SK-N-SH (cell line): ENCODE measurements around the gene CFDP1. TPM values are rescaled to one million over a fixed set of nuclear protein-coding genes. Genes with fewer than 3 reads are reported as not detected.

Experiments used
- CTCF ChIA-PET: fragments of 300-600, 350-600 bp; formaldehyde crosslinking; extraction: SDS; loops from one replicate; lab custom pipeline; 2021; lab: Yijun Ruan, JAX
- POLR2A ChIA-PET: fragments of 350-600 bp; sonication (Branson Sonifier 250); formaldehyde crosslinking; extraction: SDS; loops from one replicate; lab custom pipeline; 2020; ENCODE audit warnings: antibody characterized with exemption, inconsistent platforms; lab: Yijun Ruan, JAX
- DNase-seq: peaks from one replicate; pipeline ENCODE4 v3.0.0; 2012
- H2AFZ ChIP-seq: fragments of 200-600 bp; sonication (generic); 2 replicates; pipeline ENCODE4 v1.8.1; 2016; ENCODE audit warnings: antibody characterized with exemption, mild to moderate bottlenecking, low read depth
- H3F3A ChIP-seq: fragments of 200-600 bp; sonication (generic); replicated peaks from 2 replicates; pipeline ENCODE3; 2016; ENCODE audit warnings: antibody characterized with exemption, mild to moderate bottlenecking; ENCODE audit not compliant: insufficient read depth
- H3K27ac ChIP-seq, 2 experiments: fragments of 200-500 bp in 1 of 2; fragments of 200-600 bp in 1 of 2; sonication (Bioruptor generic) in 1 of 2; sonication (generic), shearing (Covaris generic) in 1 of 2; 2 replicates each; pipeline versions ENCODE4 v1.5.1 to v1.6.1; 2014 to 2016; ENCODE audit warnings: low read depth in 2 of 2, inconsistent platforms in 1 of 2, low read length in 1 of 2, mild to moderate bottlenecking in 1 of 2, mixed read lengths in 1 of 2
- H3K27me3 ChIP-seq: fragments of 200-600 bp; sonication (generic), shearing (Covaris generic); 2 replicates; pipeline ENCODE4 v1.6.1; 2016; ENCODE audit warnings: mixed run types; ENCODE audit not compliant: insufficient read depth
- H3K36me3 ChIP-seq, 2 experiments: fragments of 200-500 bp in 1 of 2; fragments of 200-600 bp in 1 of 2; sonication (Bioruptor generic) in 1 of 2; sonication (generic) in 1 of 2; replicated peaks in 1 of 2; 2 replicates each; pipeline versions ENCODE3 to v1.5.1; 2014 to 2016; ENCODE audit warnings: low read length in 1 of 2, mild to moderate bottlenecking in 1 of 2; ENCODE audit not compliant: insufficient read depth in 2 of 2, control insufficient read depth in 1 of 2
- H3K4me1 ChIP-seq, 2 experiments: fragments of 200-500 bp in 1 of 2; fragments of 200-600 bp in 1 of 2; sonication (Bioruptor generic) in 1 of 2; sonication (generic), shearing (Covaris generic) in 1 of 2; 2 replicates each; pipeline versions ENCODE4 v1.5.1 to v1.6.1; 2014 to 2016; ENCODE audit warnings: low read depth in 1 of 2, low read length in 1 of 2, mixed run types in 1 of 2; ENCODE audit not compliant: insufficient read depth in 2 of 2, control insufficient read depth in 1 of 2
- H3K4me2 ChIP-seq: fragments of 200-600 bp; sonication (generic), shearing (Covaris generic); 2 replicates; pipeline ENCODE4 v1.6.1; 2017; ENCODE audit warnings: mixed run types
- H3K4me3 ChIP-seq, 2 experiments: fragments of 200-500 bp in 1 of 2; fragments of 200-600 bp in 1 of 2; sonication (Bioruptor generic) in 1 of 2; sonication (generic), shearing (Covaris generic) in 1 of 2; 2 replicates each; pipeline versions ENCODE4 v1.5.1 to v1.8.1; 2014 to 2016; ENCODE audit warnings: low read depth in 2 of 2, inconsistent platforms in 1 of 2, low read length in 1 of 2, mild to moderate bottlenecking in 1 of 2, mixed read lengths in 1 of 2, moderate library complexity in 1 of 2
- H3K79me2 ChIP-seq: fragments of 200-600 bp; sonication (generic); 2 replicates; pipeline ENCODE4 v1.8.1; 2017; ENCODE audit warnings: mild to moderate bottlenecking; ENCODE audit not compliant: insufficient read depth
- H3K9ac ChIP-seq: fragments of 200-600 bp; sonication (generic); 2 replicates; pipeline ENCODE4 v1.6.1; 2017; ENCODE audit warnings: mixed run types
- H3K9me2 ChIP-seq: fragments of 200-600 bp; sonication (generic); 2 replicates; pipeline ENCODE4 v1.6.1; 2017; ENCODE audit warnings: mixed run types
- H3K9me3 ChIP-seq: fragments of 200-600 bp; sonication (generic); 2 replicates; pipeline ENCODE4 v1.6.1; 2017; ENCODE audit warnings: mixed run types, mild to moderate bottlenecking, moderate library complexity
- H4K20me1 ChIP-seq: fragments of 200-600 bp; sonication (generic); 2 replicates; pipeline ENCODE4 v1.6.1; 2017; ENCODE audit warnings: mild to moderate bottlenecking, mixed run types; ENCODE audit not compliant: insufficient read depth
- CHD2 ChIP-seq: fragments of 150-350 bp; IDR thresholded peaks from 2 replicates; pipeline ENCODE4 v1.6.1; 2018; ENCODE audit warnings: low read length; ENCODE audit not compliant: partially characterized antibody
- EZH2phosphoT487 ChIP-seq: fragments of 200-600 bp; sonication (generic); IDR thresholded peaks from 2 replicates; pipeline ENCODE4 v1.6.1; 2017; ENCODE audit warnings: low read depth, mixed run types, mild to moderate bottlenecking, antibody characterized with exemption, moderate library complexity, borderline replicate concordance
- FOSL2 ChIP-seq: IDR thresholded peaks from 2 replicates; pipeline ENCODE4 v1.4.0; 2012; ENCODE audit warnings: low read depth, mild to moderate bottlenecking, moderate library complexity, borderline replicate concordance
- FOXJ3 ChIP-seq: sonication (generic); formaldehyde crosslinking; IDR thresholded peaks from 2 replicates; pipeline ENCODE4 v1.5.1; 2020; ENCODE audit warnings: mild to moderate bottlenecking, missing genetic modification reagents
- GABPA ChIP-seq: IDR thresholded peaks from 2 replicates; pipeline ENCODE4 v1.4.0; 2012; ENCODE audit warnings: low read depth, mild to moderate bottlenecking
- GATA2 ChIP-seq: sonication (generic); formaldehyde crosslinking; IDR thresholded peaks from 2 replicates; pipeline ENCODE4 v1.5.0; 2020; ENCODE audit warnings: mild to moderate bottlenecking, missing genetic modification reagents
- IRF3 ChIP-seq: fragments of 150-350 bp; IDR thresholded peaks from 2 replicates; pipeline ENCODE4 v1.6.1; 2016; ENCODE audit warnings: mild to moderate bottlenecking, low read depth, low read length
- JUND ChIP-seq: IDR thresholded peaks from 2 replicates; pipeline ENCODE4 v1.4.0; 2012
- MAX ChIP-seq: IDR thresholded peaks from 2 replicates; pipeline ENCODE4 v1.4.0; 2012; ENCODE audit warnings: low read depth
- MEF2A ChIP-seq: IDR thresholded peaks from 2 replicates; pipeline ENCODE4 v1.4.0; 2012; ENCODE audit warnings: low read depth, borderline replicate concordance
- NRF1 ChIP-seq: IDR thresholded peaks from 2 replicates; pipeline ENCODE4 v1.6.1; 2012; ENCODE audit warnings: low read depth, mild to moderate bottlenecking, low read length
- PBX3 ChIP-seq: IDR thresholded peaks from 2 replicates; pipeline ENCODE4; 2012
- POLR2AphosphoS5 ChIP-seq: IDR thresholded peaks from 2 replicates; pipeline ENCODE4 v1.6.1; 2012; ENCODE audit warnings: low read depth, low read length
- RCOR1 ChIP-seq: fragments of 150-350 bp; IDR thresholded peaks from 2 replicates; pipeline ENCODE4 v1.6.1; 2017; ENCODE audit warnings: antibody characterized with exemption, low read length
- RFX5 ChIP-seq: IDR thresholded peaks from 2 replicates; pipeline ENCODE4 v1.6.1; 2012; ENCODE audit warnings: mild to moderate bottlenecking, improper control_type of control experiment, low read length
- SIN3A ChIP-seq: IDR thresholded peaks from 2 replicates; pipeline ENCODE4 v1.6.1; 2012; ENCODE audit warnings: low read depth, mild to moderate bottlenecking, low read length, moderate library complexity, borderline replicate concordance
- TAF1 ChIP-seq: IDR thresholded peaks from 2 replicates; pipeline ENCODE4 v1.6.1; 2012; ENCODE audit warnings: low read depth, mild to moderate bottlenecking, low read length, moderate library complexity, borderline replicate concordance
- TCF12 ChIP-seq: IDR thresholded peaks from 2 replicates; pipeline ENCODE4 v1.4.0; 2012
- TEAD4 ChIP-seq: IDR thresholded peaks from 2 replicates; pipeline ENCODE4 v1.4.0; 2012; ENCODE audit warnings: mild to moderate bottlenecking, borderline replicate concordance; ENCODE audit not compliant: insufficient read depth
- USF1 ChIP-seq: IDR thresholded peaks from 2 replicates; pipeline ENCODE4 v1.4.0; 2012; ENCODE audit warnings: low read depth, borderline replicate concordance
- ZBTB33 ChIP-seq: IDR thresholded peaks from 2 replicates; pipeline ENCODE4 v1.4.0; 2012; ENCODE audit warnings: low read depth, borderline replicate concordance
- WGBS: methylation state at CpG from one replicate; pipeline ENCODE4 v1.1.6; 2017; ENCODE audit warnings: low lambda C conversion rate; 5-methylcytosine and 5-hydroxymethylcytosine counted together
- polyA plus RNA-seq, 3 experiments: library from polyadenylated mRNA; depleted of rRNA; stranded (reverse); fragments of >200 nt; gene quantifications; 2 replicates each; pipeline ENCODE4 v1.2.3, GENCODE V29; 2012

CFDP1 gene
- polyA plus RNA-seq, 1 of the 3 experiments (the other 2 are of a cell fraction) = 46.0 TPM

- no peak overlapping the region for H3K4me3 ChIP-seq
- POLR2A ChIA-PET = no interaction called here
- TF ChIP-seq FOSL2 = peak; percentile 65; the same call in 1 of the 2 replicates
- TF ChIP-seq USF1 = no peak
- 0 out of 2 replicates have a peak, but pooled peaks have one; percentile 17 for TF ChIP-seq TEAD4
- TF ChIP-seq EZH2phosphoT487 = no peak
- TF ChIP-seq CHD2 = no peak
- no peak for TF ChIP-seq MAX
- TF ChIP-seq PBX3 = peak; percentile 41
- no peak for TF ChIP-seq TCF12
- no peak for TF ChIP-seq SIN3A
- TF ChIP-seq JUND = peak; percentile 63
- no peak for TF ChIP-seq GABPA
- H3K9me2 ChIP-seq = no peaks in the 10 kb centered on the region
- no peaks in the 10 kb centered on the region for H3K27me3 ChIP-seq
- H3F3A ChIP-seq = peaks cover 30% of the 10 kb centered on the region
- CTCF ChIA-PET = interaction anchor here (0.5 to 10.7 kb wide), 18 partner anchors 10 to 281 kb away, joined by 3 to 105 read pairs (median 4); no protein-coding TSS in a partner anchor
- peak overlapping the region; percentile 69; the same call in 1 of the 2 replicates for H2AFZ ChIP-seq
- peak overlapping the region; percentile 5 to 98; a peak in 3 of 4 replicates for H3K27ac ChIP-seq
- H3K36me3 ChIP-seq = peaks cover 0 to 13% of the 10 kb centered on the region in 2 experiments
- peaks cover 3 to 11% of the 10 kb centered on the region in 2 experiments; a peak in 3 of 4 replicates for H3K4me1 ChIP-seq
- no peaks in the 10 kb centered on the region for H4K20me1 ChIP-seq
- 15% methylated on average over 2 of the region's 2 CpGs for WGBS
- peaks cover 29% of the 10 kb centered on the region for H3K79me2 ChIP-seq
- no peak for DNase-seq
- peak overlapping the region; percentile 56 for H3K4me2 ChIP-seq
- no peaks in the 10 kb centered on the region for H3K9me3 ChIP-seq
- peak overlapping the region; percentile 70; the same call in 1 of the 2 replicates for H3K9ac ChIP-seq
These were observed 31.0 kb downstream of the CFDP1 start for GRCh38 chr16:75402159-75402820.

GRCh38 chr16:75401691-75402090 is 31.6 kb downstream of the CFDP1 start:
- POLR2A ChIA-PET = no interaction called here
- no peaks in the 10 kb centered on the region for H3K27me3 ChIP-seq
- H4K20me1 ChIP-seq = no peaks in the 10 kb centered on the region
- H3K4me2 ChIP-seq = peak overlapping the region; percentile 56
- H3K4me1 ChIP-seq = peaks cover 3 to 11% of the 10 kb centered on the region in 2 experiments; a peak in 3 of 4 replicates
- peaks cover 30% of the 10 kb centered on the region for H3F3A ChIP-seq
- H3K4me3 ChIP-seq = no peak overlapping the region
- peak overlapping the region; percentile 70; the same call in 1 of the 2 replicates for H3K9ac ChIP-seq
- H3K27ac ChIP-seq = peak overlapping the region; percentile 5 to 98; a peak in 3 of 4 replicates
- DNase-seq = no peak
- H3K9me3 ChIP-seq = no peaks in the 10 kb centered on the region
- no peak for TF ChIP-seq FOSL2
- no peak for TF ChIP-seq RCOR1
- TF ChIP-seq IRF3 = no peak
- no peak for TF ChIP-seq EZH2phosphoT487
- TF ChIP-seq SIN3A = no peak
- TF ChIP-seq RFX5 = no peak
- TF ChIP-seq ZBTB33 = no peak
- no peak for TF ChIP-seq TAF1
- TF ChIP-seq MEF2A = no peak
- no peak for TF ChIP-seq NRF1
- no peak for TF ChIP-seq GABPA
- no peak for TF ChIP-seq FOXJ3 (CRISPR knock-in tag)
- TF ChIP-seq GATA2 (CRISPR knock-in tag) = no peak
- no peak for TF ChIP-seq POLR2AphosphoS5
- no peak for TF ChIP-seq TEAD4
- TF ChIP-seq, all 33 proteins: peak for 0
- CTCF ChIA-PET = interaction anchor here (0.5 to 10.7 kb wide), 18 partner anchors 10 to 290 kb away, joined by 3 to 105 read pairs (median 4); no protein-coding TSS in a partner anchor
- no peaks in the 10 kb centered on the region for H3K9me2 ChIP-seq
- no peak overlapping the region for H2AFZ ChIP-seq
- peaks cover 0 to 7% of the 10 kb centered on the region in 2 experiments for H3K36me3 ChIP-seq
- H3K79me2 ChIP-seq = peaks cover 29% of the 10 kb centered on the region
